Activated CD8-positive, alpha-beta memory T cell treated with anti-CD3 and anti-CD28 coated beads, Interleukin-2, amount 50 U/mL, for 4 hours (primary cell): ENCODE data around the gene TRIM72.
A peak's percentile ranks its signal among the peaks of the same experiment; 100 is the strongest.
"Not testable (repeated sequence)": the region's sequence is repeated elsewhere in the genome, so short reads cannot be mapped to it uniquely, and the experiment has no call there.

ENCODE experiments used
- DNase-seq: peaks from one replicate; pipeline ENCODE4 v3.0.0-alpha.2; 2020

Gene TRIM72

DNA sequence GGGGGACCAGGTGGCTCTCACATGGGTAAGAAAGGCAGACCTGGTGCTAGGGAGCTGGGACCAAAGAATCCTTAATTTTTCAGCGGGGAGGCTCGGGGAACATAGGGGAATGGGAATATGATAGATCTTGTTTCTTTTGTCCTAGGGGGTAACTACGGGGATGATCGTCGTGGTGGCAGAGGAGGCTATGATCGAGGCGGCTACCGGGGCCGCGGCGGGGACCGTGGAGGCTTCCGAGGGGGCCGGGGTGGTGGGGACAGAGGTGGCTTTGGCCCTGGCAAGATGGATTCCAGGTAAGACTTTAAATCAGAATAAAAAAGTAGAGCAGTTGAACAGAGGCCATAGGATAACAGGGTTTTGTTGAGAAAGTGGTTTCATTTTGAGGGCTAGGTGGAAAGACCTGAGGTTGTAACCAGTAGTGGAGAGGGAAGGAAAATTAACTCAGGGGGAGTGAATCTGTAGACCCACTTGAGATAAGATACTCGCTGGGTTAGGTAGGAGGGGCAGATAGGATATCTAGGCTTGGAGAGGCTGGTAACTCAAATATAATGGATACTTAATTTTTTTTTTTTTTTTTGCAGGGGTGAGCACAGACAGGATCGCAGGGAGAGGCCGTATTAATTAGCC, 23.0 kb upstream of the TRIM72 start:
- DNase-seq: no peak

DNA sequence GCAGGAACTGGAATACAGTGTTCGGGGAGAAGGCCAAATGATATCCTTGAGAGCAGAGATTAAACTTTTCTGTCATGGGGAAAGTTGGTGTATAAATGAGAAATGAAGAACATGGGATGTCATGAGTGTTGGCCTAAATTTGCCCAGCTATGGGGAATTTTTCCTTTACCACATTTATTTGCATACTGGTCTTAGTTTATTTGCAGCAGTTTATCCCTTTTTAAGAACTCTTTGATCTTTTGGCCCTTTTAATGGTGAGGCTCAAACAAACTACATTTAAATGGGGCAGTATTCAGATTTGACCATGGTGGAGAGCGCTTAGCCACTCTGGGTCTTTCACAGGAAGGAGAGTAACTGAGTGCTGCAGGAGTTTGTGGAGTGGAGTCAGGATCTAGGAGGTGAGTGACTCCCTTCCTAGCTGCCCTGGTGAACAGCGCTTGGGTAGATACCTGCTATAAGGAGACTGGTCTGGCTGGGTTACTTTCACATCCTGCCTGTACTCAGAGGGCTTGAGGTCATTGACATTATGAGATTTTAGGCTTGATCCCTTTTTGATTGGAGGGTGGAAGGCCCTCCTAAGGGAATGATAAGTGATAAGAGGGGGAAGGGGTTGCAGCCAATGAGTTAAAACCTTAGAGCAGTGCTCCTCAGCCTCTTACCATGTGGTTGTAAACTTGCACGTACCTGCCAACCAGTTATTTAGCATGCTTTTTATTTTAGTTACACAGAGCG, 22.1 kb upstream of the TRIM72 start:
- no peak for DNase-seq

DNA sequence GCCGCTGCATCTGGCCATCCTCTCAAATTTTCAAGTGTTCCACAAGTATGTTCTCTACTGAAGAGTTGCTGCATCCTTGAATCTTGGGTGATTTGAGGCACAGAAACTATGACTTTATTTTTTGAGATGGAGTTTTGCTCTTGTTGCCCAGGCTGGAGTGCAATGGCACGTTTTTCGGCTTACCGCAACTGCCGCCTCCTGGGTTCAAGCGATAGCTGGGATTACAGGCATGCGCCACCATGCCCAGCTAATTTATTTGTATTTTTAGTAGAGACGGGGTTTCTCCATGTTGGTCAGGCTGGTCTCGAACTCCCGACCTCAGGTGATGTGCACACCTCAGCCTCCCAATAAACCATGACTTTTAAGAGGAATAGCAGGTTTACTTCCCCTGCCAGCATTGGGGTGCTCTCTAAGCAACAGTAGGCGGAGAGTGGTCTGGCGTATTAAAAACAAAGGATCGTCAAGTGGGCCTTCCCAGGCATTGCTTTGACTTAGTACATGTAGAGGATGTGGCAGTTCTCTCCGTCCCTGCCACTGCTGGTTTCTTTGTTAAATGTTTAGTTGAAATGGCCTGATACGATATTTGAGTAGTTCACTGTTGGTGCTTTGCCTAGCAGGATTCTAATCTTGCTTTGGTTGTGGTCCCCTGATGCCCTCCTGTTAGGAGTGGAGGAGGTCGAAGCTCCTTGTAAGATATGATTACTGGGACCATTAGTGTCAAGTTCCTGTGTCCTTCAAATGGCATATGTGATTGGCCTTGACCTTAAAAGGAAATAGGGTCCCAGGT, 20.9 kb upstream of the TRIM72 start:
- DNase-seq: no peak

DNA sequence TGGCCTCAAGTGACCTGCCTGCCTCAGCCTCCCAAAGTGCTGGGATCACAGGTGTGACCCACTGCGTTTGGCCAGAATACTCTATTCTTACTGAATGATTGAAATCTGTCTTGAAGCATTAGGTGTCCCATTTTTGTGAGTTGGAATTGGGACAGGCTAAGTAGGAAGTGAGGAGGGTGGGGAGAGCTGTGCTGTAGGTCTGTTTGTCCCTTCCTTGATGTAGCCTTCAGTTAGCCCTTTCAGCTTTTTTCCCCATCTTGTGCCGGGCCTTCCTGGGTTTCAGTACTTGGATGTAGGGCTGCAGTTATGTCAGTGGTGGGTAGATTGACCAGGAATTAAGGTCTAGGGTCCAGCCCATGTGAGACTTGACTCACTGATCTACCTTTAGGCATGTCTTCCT, 20.0 kb upstream of the TRIM72 start:
- no peak for DNase-seq

DNA sequence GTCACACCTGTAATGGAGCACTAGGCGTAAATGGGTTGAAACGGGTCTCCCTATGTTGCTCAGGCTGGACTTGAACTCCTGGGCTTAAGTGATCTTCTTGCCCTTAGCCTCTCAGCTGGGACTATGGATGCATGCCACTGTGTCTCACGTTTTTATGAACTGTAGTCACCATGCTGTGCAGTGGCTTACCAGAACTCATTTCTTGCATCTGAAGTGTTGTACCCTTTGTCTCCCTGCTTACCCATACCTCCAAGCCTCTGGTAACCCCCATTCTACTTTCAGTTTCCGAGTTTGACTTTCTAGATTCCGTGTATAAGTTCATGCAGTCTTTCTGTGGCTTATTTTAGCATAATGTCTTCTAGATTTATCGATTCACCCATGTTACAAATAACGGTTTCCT, 19.0 kb upstream of the TRIM72 start:
- no peak for DNase-seq

DNA sequence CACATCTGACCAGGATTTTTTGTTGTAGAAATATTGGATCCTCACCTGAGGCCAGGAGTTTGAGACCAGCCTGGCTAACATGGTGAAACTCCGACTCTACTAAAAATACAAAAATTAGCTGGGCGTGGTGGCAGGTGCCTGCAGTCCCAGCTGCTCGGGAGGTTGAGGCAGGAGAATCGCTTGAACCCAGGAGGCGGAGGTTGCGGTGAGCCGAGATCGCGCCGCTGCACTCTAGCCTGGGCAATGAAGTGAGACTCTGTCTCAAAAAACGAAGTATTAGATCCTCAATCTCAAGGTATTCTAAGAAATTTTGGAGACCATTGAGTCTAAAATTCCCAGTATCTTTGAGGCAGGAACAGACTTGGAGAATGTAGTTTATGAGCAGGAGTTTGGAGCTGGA, 18.1 kb upstream of the TRIM72 start:
- not testable (repeated sequence) for DNase-seq

DNA sequence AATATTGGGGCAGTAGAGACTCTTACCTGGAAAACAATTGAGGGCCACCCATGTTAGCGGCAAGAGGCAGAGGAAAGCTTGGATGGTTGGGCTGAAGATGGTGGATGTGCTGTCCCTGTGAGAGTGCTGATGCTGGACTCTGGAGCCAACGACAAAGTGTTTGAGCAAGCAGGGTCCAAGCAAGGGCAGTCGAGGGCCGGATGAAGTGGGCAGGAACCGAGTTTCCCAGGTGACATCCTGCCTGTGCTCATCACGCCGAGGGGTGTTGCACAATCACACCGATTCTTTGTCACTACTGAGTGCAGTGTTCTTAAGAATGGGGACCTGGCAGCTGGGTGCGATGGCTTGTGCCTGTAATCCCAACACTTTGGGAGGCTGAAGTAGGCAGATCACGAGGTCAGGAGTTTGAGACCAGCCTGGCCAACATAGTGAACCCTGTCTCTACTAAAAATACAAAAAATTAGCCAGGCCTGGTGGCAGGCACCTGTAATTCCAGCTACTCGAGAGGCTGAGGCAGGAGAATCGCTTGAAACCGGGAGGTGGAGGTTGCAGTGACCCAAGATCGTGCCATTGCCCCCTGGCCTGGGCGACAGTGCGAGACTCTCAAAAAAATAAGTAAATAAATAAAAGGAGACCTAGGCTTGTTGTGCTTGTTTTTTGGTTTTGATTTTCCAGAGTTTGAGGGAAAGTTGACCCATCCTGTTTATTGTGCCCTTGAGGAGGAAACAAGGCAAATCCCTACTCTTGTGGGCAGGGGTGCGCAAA, 17.4 kb upstream of the TRIM72 start:
- no peak for DNase-seq

DNA sequence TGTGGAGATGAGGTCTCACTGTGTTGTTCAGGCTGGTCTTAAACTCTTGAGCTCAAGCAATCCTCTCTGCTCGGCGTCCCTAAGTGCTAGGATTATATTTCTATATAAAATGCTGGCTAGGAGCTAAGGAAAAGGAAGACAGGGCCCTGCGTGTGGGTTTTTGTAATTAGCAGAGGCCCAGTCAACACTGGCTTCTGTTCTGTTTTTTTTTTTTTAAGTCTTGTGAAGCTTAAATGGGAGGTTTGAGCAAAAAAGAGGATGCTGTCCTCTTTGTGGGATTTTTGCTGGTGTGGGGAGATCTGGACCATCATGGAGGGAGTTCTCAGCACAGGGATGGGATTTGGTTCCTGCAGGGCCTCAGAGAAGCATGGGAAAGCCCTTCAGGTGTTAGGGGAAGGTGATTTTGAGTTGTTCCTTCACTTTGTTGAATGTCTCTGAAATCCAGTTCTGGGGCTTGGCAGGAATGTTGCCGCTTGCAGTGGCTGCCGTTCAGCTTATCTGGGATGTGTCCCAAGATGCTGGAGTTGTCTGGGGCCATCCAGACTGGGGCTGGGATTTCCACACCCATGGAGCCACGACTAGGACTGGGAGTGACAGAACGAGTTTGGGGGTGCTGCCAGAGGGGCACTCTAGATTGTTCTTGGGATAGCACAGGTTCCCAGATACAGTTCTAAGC, 15.6 kb upstream of the TRIM72 start:
- DNase-seq: no peak

DNA sequence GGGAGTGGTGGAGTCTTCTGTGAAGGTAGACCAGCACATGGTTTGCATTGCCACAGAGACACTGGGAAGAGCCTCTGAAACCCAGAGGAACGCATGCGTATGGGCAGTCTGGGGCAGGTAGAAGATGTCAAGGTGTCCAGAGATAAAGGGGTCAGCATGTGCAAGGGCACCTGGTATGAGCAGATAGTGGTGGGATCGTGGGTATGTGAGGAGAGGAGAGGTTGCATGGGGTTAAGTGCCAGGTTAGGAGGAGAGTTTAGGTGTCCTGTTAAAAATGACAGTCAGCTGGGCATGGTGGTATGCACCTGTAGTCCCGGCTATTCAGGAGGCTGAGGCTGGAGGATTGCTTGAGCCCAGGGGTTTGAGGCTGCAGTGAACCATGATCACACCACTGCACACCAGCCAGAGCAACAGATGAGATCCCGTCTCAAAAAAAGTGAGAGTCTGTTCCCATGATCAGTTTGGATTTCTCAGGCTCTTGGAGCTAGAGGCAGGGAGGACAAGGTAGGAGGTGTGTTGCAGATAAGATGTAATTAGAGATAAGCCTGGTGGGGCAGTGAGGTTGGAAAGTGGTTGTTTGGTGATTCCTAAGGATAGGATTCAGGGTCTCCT, 14.4 kb upstream of the TRIM72 start:
- DNase-seq: no peak

DNA sequence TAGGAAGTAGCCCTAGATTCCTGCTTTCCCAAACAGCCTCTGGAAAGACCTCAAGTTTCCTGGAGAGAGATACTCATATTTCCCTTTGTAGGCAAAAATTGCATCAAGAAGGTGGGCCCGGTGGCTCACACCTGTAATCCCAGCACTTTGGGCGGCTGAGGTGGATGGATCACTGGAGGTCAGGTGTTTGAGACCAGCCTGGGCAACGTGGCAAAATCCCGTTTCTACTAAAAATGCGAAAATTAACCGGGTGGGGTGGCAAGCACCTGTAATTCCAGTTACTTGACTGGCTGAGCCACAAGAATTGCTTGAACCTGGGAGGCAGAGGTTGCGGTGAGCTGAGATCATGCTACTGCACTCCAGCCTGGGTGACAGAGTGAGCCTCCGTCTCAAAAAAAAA, 13.8 kb upstream of the TRIM72 start:
- DNase-seq: not testable (repeated sequence)

DNA sequence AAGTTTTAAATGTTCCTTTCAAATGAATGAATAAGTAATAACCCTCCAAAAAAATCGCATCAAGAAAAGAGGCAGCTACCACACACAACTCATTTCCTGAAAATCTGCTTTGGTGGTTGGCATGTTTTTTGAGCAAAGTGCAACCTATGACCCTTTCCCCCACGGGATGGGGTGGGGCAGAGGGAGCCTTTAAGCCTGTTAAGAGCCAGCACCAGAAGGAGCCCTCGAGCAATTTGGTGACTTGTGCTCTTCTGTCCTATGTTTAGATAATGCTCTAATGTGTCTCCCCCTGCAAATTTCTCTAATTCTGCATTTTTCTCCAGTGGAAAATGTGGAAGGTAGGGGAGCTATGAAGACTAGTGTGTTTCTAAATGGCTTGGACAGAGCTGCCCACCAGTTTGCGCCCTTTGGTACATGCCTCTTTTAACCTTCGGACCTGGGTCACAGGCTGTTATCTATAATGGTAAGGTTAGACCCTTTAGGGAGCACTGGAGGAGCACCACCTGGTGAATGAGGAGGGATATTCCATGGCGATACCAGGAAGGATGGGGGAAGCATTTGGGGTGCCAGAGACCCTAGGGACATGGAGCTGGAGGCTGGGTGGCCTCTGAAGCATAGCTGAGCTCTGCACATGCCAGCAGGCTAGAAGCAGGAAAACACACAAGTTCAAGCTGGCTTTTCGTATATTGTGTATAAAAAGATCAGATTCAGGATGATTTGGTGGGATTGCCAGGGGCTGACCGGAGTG, 12.9 kb upstream of the TRIM72 start:
- peak; percentile 45 for DNase-seq

DNA sequence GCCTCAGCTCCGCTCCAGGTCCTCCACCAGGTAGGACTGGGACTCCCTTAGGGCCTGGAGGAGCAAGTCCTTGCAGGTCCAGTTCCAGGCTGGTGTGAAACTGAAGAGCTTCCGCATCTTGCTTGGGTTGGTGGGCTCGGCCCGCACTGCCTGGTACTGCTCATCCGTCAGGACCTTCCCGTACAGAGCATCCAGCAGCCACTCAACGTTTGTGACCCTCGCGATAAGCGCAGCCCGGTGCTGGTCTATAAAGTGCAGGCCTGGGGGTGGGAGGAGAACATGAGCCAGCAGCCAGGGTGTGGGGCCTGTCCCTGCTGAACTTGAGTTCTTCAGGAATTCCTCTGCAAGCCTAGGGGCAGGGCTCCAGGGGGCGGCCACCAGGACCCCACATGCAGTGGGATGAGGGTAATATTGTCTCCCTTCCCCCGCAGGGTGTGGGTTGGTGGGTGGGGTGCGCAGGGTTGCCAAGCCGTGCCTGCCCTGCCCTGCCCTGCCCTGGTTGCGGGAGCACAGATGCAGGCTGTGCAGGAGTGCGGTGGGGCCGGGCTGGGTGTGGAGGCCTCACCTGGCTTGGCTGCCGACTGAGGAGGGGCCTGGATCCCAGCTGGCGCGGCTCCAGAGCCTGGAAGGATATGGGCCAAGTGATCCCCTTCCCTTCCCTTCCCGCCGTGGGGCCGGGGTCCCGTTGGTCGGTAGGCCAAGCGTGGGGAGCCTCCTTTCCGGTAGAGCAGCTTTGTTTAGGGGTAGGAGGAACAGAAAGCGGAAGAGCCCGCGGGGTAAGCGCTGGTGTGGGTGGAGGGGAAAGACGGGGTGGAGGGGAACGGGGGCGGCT, 12.1 kb upstream of the TRIM72 start:
- peak; percentile 42 for DNase-seq

DNA sequence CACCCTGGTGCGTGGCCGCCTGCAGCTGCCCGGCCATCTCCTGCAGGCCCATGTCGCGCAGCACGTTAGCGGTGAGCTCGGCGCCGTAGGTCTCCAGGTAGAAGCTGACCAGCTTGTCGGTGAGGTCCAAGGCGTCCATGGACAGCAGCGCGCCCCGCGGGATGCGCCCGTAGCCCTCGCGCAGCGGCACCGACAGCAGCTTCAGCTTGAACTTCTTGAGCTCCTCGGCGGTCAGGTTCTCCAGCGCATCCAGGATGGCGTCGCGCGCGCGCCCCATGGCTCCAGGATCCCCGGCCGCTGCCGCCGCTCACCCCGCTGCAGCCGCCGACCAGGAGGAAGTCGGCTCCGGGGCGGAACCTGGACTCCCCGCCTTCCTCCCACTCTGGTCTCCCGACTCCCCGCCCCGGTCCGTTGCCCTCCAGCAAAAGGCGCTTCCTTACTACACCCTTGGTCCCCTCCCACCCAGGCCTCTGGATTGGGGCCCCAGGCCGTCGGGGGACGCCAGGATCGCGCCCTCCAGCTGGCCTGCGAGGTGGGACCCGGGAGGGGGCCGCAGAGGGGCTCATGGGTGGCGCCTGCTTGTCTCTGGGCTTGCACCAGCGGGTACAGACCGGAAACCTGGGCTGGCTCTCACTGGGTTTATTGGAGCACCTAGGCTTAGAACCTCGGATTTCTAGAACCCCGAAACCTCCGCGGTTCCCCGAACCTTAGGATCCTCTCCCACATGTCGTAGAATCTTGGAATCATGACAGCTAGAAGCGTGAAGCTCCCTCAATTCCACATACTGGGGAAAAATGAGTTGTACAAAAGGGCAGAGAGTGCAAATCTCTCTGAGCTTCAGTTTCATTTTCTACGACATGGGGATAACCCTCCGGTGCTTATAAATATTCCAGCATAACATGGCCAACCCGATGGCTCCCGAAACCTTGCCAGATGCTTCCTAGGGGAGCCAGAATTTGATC, 11.2 kb upstream of the TRIM72 start, which contains the start of gene PYCARD:
TSS of gene PYCARD (minus strand) at position 347 of the 962 bp plus-strand sequence. CDS start at position 277, 70 bp downstream.
- peak; percentile 23 for DNase-seq

DNA sequence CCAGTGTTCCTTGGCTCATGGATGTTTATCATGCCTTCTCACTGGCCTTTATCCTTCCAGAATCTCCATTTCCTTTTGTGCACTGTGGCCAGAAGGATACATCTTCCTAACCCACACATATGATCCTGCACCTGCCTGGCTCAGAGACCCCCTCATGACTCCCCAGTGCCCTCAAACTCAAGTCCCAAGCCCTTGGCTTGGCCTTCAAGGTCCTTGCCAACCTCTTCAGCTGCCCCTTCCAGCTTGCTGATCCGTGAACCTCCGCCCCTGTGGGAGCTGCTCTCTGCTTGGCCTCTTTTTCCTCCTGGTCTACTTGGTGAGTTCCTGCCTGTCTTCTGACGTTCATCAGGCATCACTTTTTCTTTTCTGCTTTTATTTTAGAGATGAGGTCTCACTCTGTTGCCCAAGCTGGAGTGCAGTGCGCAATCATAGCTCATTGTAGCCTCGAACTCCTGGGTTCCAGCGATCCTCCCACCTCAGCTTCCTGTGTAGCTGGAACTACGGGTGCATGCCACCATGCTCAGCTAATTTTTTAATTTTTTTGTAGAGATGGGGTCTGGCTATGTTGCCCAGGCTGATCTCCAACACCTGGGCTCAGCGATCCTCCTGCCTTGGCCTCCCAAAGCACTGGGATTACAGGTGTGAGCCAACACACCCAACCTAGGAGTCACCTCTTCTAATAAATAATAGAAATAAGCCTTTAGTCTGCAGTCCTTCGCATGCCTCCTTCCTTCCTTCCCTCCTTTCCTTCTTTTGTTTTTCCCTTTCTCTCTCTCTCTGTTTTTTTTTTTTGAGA, 8.8 kb upstream of the TRIM72 start:
- DNase-seq: no peak

DNA sequence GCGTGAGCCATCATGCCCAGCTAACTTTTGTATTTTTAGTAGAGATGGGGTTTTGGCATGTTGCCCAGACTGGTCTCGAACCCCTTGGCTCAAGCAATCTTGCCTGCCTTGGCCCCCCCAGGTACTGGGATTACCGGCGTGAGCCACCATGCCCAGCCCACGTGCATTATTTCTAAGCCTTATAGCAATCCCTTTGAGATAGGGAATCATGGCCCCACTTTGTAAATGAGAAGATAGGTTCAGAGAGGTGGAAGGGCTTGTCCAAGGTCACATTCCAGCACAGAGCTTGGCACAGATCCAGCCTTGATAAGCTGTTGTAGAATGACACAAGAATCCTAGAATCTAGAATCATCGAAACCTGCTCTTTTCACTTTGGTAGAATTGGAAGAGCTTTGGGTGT, 7.1 kb upstream of the TRIM72 start:
- DNase-seq: no peak

DNA sequence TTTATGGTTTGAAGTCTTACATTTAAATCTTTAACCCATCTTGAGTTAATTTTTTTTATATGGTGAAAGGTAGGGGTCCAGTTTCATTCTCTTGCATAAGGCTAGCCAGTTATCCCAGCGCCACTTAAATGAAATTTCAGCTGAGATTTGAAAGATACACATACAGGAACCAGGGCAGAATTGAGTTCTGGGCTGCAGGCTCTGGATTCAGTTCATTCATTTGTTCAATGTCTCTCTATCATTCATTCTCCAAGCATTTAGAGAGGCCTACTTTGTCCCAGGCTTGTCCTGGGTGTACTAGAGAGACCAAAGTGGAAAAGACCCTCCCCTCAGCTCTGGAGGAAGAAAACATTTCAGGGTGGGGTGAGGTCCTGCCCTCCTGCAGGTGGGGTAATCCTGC, 577 bp upstream of the TRIM72 start:
- DNase-seq: no peak

DNA sequence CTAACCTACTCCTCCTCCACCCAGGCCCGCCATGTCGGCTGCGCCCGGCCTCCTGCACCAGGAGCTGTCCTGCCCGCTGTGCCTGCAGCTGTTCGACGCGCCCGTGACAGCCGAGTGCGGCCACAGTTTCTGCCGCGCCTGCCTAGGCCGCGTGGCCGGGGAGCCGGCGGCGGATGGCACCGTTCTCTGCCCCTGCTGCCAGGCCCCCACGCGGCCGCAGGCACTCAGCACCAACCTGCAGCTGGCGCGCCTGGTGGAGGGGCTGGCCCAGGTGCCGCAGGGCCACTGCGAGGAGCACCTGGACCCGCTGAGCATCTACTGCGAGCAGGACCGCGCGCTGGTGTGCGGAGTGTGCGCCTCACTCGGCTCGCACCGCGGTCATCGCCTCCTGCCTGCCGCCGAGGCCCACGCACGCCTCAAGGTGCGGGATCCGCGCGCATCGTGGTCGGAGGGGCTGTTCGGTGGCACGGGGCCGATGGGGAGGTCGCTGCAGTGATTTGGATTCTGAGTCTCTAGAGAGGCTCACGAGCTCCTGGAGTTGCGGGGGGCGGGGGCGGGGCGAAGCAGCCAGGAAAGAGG, 878 bp downstream of the TRIM72 start:
- DNase-seq: no peak
